Lower leg skin (tissue), 4 donors: ENCODE data around the gene DIS3L2. TPM values are rescaled to one million over a fixed set of nuclear protein-coding genes. Genes with fewer than 3 reads are reported as not detected.

Source experiments
- DNase-seq, 2 donors: peaks; one replicate each; pipeline ENCODE4 v3.0.0-alpha.2; 2019; ENCODE audit warnings: low spot score in 2 of 2
- H3K4me3 ChIP-seq: fragments of 200-600 bp; sonication (generic); 2 replicates; pipeline ENCODE4 v1.5.1; 2017; ENCODE audit warnings: mild to moderate bottlenecking, low read depth; ENCODE audit not compliant: poor library complexity, severe bottlenecking
- CTCF ChIP-seq, 3 donors: fragments of 450-650 bp; IDR thresholded peaks; one replicate each; pipeline ENCODE4 v1.5.1; 2016; ENCODE audit warnings: antibody characterized with exemption in 3 of 3, mild to moderate bottlenecking in 3 of 3, moderate library complexity in 2 of 3
- POLR2A ChIP-seq, 2 donors: fragments of 450-650 bp; IDR thresholded peaks; one replicate each; pipeline ENCODE4 v1.6.1; 2016 to 2017; ENCODE audit warnings: antibody characterized with exemption in 2 of 2, mild to moderate bottlenecking in 1 of 2, moderate library complexity in 1 of 2
- WGBS, 2 donors: methylation state at CpG; one replicate each; pipeline ENCODE4 v1.1.5; 2018; 5-methylcytosine and 5-hydroxymethylcytosine counted together
- intact Hi-C: fragments of 100-400 bp; cut with DNase I; formaldehyde crosslinking; loops from one replicate; pipeline ENCODE4 v1.15.0; 2023; ENCODE audit warnings: low total_unique reads
- total RNA-seq, 4 donors: library from RNA; depleted of rRNA; stranded (reverse); fragments of >200 nt; gene quantifications; one replicate each; pipeline ENCODE4 v1.1.0, GENCODE V29; 2016

The DIS3L2 gene
- total RNA-seq, 4 donors from 2014 or later: 26.4 to 39.0 (median 34.4) TPM

DNA sequence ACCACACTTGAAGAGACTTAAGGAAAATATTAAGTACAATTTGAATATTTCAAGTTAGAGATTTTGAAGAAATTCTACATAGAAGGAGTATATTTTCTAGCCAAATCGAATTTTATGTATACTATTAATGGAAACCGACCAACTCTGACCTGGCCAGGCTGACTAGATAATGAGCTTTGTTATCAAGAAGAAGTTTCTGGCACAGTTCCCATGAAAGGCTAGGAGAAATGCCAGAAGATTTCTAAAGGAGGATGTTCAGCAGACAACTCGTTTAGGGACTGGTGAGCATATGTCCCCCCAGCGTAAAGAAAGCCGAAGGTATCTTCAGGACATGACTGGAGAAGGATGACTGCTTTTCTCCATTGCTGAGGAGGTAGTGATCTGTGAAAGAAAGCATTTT, 127.3 kb downstream of the DIS3L2 start:
- no peak overlapping the region for H3K4me3 ChIP-seq
- no peak for DNase-seq
- no peak for TF ChIP-seq POLR2A (IDR thresholded peaks at IDR 0.05)
- TF ChIP-seq CTCF (IDR thresholded peaks at IDR 0.05): no peak
- WGBS, 2 donors: 66 to 67% methylated on average over 5 of the region's 5 CpGs
- intact Hi-C loops: no loop called here

- no peak for TF ChIP-seq CTCF (IDR thresholded peaks at IDR 0.05)
- TF ChIP-seq POLR2A (IDR thresholded peaks at IDR 0.05): no peak
- 90 to 94% methylated on average over 3 of the region's 3 CpGs for WGBS, 2 donors
- no peak for DNase-seq
- intact Hi-C loops: no loop called here
- no peak overlapping the region for H3K4me3 ChIP-seq
These were observed 132.7 kb downstream of the DIS3L2 start for GRCh38 chr2:232094201-232094600.

- DNase-seq: no peak
- TF ChIP-seq POLR2A (IDR thresholded peaks at IDR 0.05) (no peak), CTCF (IDR thresholded peaks at IDR 0.05) (no peak)
- intact Hi-C loops: no loop called here
- no peak overlapping the region for H3K4me3 ChIP-seq
These were observed 133.4 kb downstream of the DIS3L2 start for GRCh38 chr2:232094883-232095282.

DNA sequence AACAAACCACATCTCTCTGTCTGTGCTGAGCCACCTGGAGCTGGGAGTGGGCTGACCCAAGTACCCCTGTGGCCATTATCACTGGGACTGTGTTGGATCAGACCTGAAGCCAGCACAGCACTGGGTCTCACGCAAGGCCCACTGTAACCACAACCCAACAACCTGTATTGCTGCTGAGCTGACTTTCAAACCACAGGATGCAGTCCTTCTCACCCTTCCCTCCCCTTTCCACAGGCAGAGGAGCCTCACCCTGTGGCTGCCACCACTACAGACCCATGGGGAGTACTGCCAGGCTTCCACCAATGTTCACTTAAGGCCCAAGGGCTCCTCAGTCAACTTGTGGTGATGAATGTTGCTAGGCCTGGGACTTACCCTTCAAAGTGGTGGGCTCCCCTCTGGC, 135.7 kb downstream of the DIS3L2 start:
- no peak for DNase-seq
- intact Hi-C loops: no loop called here
- no peak for TF ChIP-seq POLR2A (IDR thresholded peaks at IDR 0.05)
- TF ChIP-seq CTCF (IDR thresholded peaks at IDR 0.05): no peak
- H3K4me3 ChIP-seq: no peak overlapping the region
- WGBS, 2 donors: 89 to 100% methylated on average over 1 of the region's 1 CpG

- no peak overlapping the region for H3K4me3 ChIP-seq
- DNase-seq: no peak
- intact Hi-C loops: no loop called here
- 88 to 91% methylated on average over 6 of the region's 6 CpGs for WGBS, 2 donors
- TF ChIP-seq POLR2A (IDR thresholded peaks at IDR 0.05): no peak
- no peak for TF ChIP-seq CTCF (IDR thresholded peaks at IDR 0.05)
These were observed 136.2 kb downstream of the DIS3L2 start for GRCh38 chr2:232097758-232098157.

DNA sequence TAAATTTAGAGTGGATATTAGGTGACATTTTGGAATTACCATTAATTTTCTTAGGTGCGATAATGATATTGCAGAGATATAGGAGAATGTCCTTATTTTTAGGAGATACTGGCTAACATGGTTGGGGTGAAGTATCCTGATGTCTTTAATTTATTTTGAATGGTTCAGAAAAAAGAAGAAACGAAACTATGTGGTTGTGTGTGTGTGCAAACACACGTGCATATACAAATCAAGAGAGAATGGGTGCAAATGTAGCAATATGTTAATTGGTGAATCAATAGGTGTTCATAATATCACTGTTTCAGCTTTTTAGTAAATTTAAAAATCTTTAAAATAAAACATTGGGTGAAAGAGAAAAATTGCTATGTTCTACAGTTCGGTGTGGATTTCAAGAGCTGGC, 140.9 kb downstream of the DIS3L2 start:
- TF ChIP-seq CTCF (IDR thresholded peaks at IDR 0.05) (no peak), POLR2A (IDR thresholded peaks at IDR 0.05) (no peak)
- WGBS, 2 donors: 88 to 92% methylated on average over 4 of the region's 4 CpGs
- DNase-seq: no peak
- intact Hi-C loops: no loop called here
- H3K4me3 ChIP-seq: no peak overlapping the region
